GM12878 (cell line): ENCODE data around the gene FAM89B. TPM values are rescaled to one million over a fixed set of nuclear protein-coding genes. Genes with fewer than 3 reads are reported as not detected.

Source experiments
- ATAC-seq: fragments of 200-7000 bp; cut with Tn5 transposase; 3 replicates; pipeline ENCODE4 v1.9.1; 2020; ENCODE audit warnings: mild to moderate bottlenecking, moderate library complexity
- BruUV-seq: library from RNA; stranded (reverse); fragments of 400-500 nt; replicated peaks from 2 replicates; lab custom pipeline; 2021; lab: Mats Ljungman, UMichigan
- CTCF ChIA-PET: fragments of 300-600 bp; sonication (Branson Sonifier 250); formaldehyde crosslinking; extraction: SDS; loops from one replicate; lab custom pipeline; 2021; ENCODE audit warnings: inconsistent platforms; lab: Yijun Ruan, JAX
- POLR2A ChIA-PET: fragments of 350-600 bp; formaldehyde crosslinking; extraction: SDS; loops from one replicate; lab custom pipeline; 2021; ENCODE audit warnings: inconsistent platforms; lab: Charles Lee
- RAD21 ChIA-PET: fragments of 300-600 bp; sonication (Branson Sonifier 250); formaldehyde crosslinking; loops from one replicate; lab custom pipeline; 2023; ENCODE audit warnings: antibody characterized with exemption; ENCODE audit not compliant: unreplicated experiment; lab: Charles Lee
- SMC1A ChIA-PET: fragments of 300-600 bp; sonication (Branson Sonifier 250); formaldehyde crosslinking; loops from one replicate; lab custom pipeline; 2023; ENCODE audit not compliant: unreplicated experiment, uncharacterized antibody; lab: Charles Lee
- DNase-seq: peaks from one replicate; pipeline ENCODE4 v3.0.0-alpha.2; 2011; ENCODE audit warnings: low read depth, low spot score
- FAIRE-seq: peaks from 3 replicates; lab custom pipeline; 2011; peaks lifted over from hg19 to GRCh38; lab: Jason Lieb, UNC
- H2AFZ ChIP-seq: 2 replicates; pipeline ENCODE4 v1.6.0; 2011; ENCODE audit warnings: low read depth, low read length, control low read depth; ENCODE audit not compliant: control insufficient read depth
- H3K27ac ChIP-seq: 2 replicates; pipeline ENCODE4 v1.5.1; 2011; ENCODE audit warnings: control low read depth; ENCODE audit not compliant: control insufficient read depth, insufficient read depth
- H3K27me3 ChIP-seq, 2 experiments: replicated peaks in 1 of 2; 2 replicates each; pipeline versions ENCODE4 v1.6.0 to v1.6.1; 2011; ENCODE audit warnings: low read length in 1 of 2; ENCODE audit not compliant: control insufficient read depth in 2 of 2, insufficient read depth in 2 of 2
- H3K36me3 ChIP-seq, 2 experiments: 2 replicates each; pipeline ENCODE4 v1.5.1; 2011; ENCODE audit warnings: low read length in 1 of 2; ENCODE audit not compliant: control insufficient read depth in 2 of 2, insufficient read depth in 2 of 2
- H3K4me1 ChIP-seq: 2 replicates; pipeline ENCODE4 v1.6.1; 2011; ENCODE audit warnings: mild to moderate bottlenecking, low read length, moderate library complexity, mixed read lengths; ENCODE audit not compliant: control insufficient read depth, insufficient read depth
- H3K4me2 ChIP-seq: 2 replicates; pipeline ENCODE4 v1.6.0; 2011; ENCODE audit warnings: control low read depth; ENCODE audit not compliant: control insufficient read depth, insufficient read depth
- H3K4me3 ChIP-seq: fragments of 200-600 bp; sonication (generic); 2 replicates; pipeline ENCODE4 v1.5.1; 2016
- H3K79me2 ChIP-seq: 2 replicates; pipeline ENCODE4 v1.6.0; 2011; ENCODE audit warnings: low read length; ENCODE audit not compliant: control insufficient read depth, insufficient read depth
- H3K9ac ChIP-seq: 2 replicates; pipeline ENCODE4 v1.8.0; 2011; ENCODE audit warnings: low read length, control low read depth, mixed read lengths; ENCODE audit not compliant: control insufficient read depth, insufficient read depth
- H3K9me3 ChIP-seq: replicated peaks from 3 replicates; pipeline ENCODE4 v1.5.1; 2011; ENCODE audit warnings: mild to moderate bottlenecking, low read length; ENCODE audit not compliant: control insufficient read depth, insufficient read depth
- H4K20me1 ChIP-seq: 2 replicates; pipeline ENCODE4 v1.6.0; 2011; ENCODE audit not compliant: control insufficient read depth, insufficient read depth
- IKZF1 ChIP-seq: fragments of 450-650 bp; conservative IDR thresholded peaks from 2 replicates; pipeline ENCODE4 v1.6.1; 2017; ENCODE audit warnings: antibody characterized with exemption, mild to moderate bottlenecking
- PAX5 ChIP-seq: IDR thresholded peaks from 2 replicates; pipeline ENCODE4 v1.6.1; 2011; ENCODE audit warnings: low read depth, low read length, borderline replicate concordance
- WGBS: methylation state at CpG from one replicate; pipeline ENCODE4 v1.1.6; 2016; ENCODE audit warnings: low lambda C conversion rate; ENCODE audit not compliant: insufficient replicate concordance, insufficient coverage; ENCODE audit errors: missing lambda C conversion rate; 5-methylcytosine and 5-hydroxymethylcytosine counted together
- in situ Hi-C: fragments of 300-500 bp; cut with MboI; formaldehyde crosslinking; loops from 9 replicates; pipeline ENCODE4 v1.14.3; 2018; ENCODE audit warnings: mixed read lengths
- intact Hi-C: fragments of 100-400 bp; cut with micrococcal nuclease; formaldehyde crosslinking; loops from one replicate; pipeline ENCODE4 v1.14.2; 2022; ENCODE audit not compliant: unreplicated experiment
- polyA plus RNA-seq, 11 experiments: library from polyadenylated mRNA; depleted of rRNA in 4 of 11; unstranded in 6 of 11; stranded (reverse) in 5 of 11; fragments of >200 nt; fragmentation: Nextera tagmentation in 4 of 11; fragmentation: Illumina TruSeq in 1 of 11; extraction: Ambion mirVana in 4 of 11; extraction: Trizol in 1 of 11; gene quantifications; 1 replicate in 1 of 11; 2 replicates in 10 of 11; pipeline versions ENCODE4 v1.2.1 to v1.2.3, GENCODE V29; 2011 to 2016; ENCODE audit warnings: inconsistent platforms in 2 of 11, missing spikeins in 2 of 11, low read depth in 1 of 11
- total RNA-seq, 4 experiments: library from RNA; depleted of rRNA in 3 of 4; stranded (reverse); fragments of >200 nt in 3 of 4; fragmentation: Illumina TruSeq in 1 of 4; extraction: Trizol in 1 of 4; gene quantifications; 2 replicates each; pipeline versions ENCODE4 v1.2.1 to v1.2.3, GENCODE V29; 2013 to 2021
- TF ChIP-seq, protein P1 (sequence below): fragments of 450-650 bp; IDR thresholded peaks from 2 replicates; pipeline ENCODE4 v1.6.1; 2014; ENCODE audit warnings: mild to moderate bottlenecking

The FAM89B gene
- total and polyA plus RNA-seq, 10 of the 15 experiments (the other 5 are each of a cell fraction or from before 2014, with no cell fraction given), result 0.34 to 36.7 (median 9.8) TPM

GRCh38 chr11:65549096-65549495 is 23.2 kb upstream of the FAM89B start:
- no peaks in the 10 kb centered on the region for H4K20me1 ChIP-seq
- H3K27me3 ChIP-seq, result no peaks in the 10 kb centered on the region
- H3K79me2 ChIP-seq, result no peaks in the 10 kb centered on the region
- FAIRE-seq, result peak; percentile 27
- H2AFZ ChIP-seq, result no peak overlapping the region
- no peak for DNase-seq
- no peak overlapping the region for H3K4me2 ChIP-seq
- 62% methylated on average over 3 of the region's 3 CpGs for WGBS
- no peaks in the 10 kb centered on the region for H3K9me3 ChIP-seq
- SMC1A ChIA-PET, result no interaction called here
- no peak for ATAC-seq
- CTCF ChIA-PET, result interaction anchor here (0.9 to 4.7 kb wide), 3 partner anchors 8 to 231 kb away, joined by 3 to 29 read pairs (median 3); no protein-coding TSS in a partner anchor
- H3K36me3 ChIP-seq, result no peaks in the 10 kb centered on the region
- no peak overlapping the region for H3K27ac ChIP-seq
- no peak overlapping the region for H3K9ac ChIP-seq
- POLR2A ChIA-PET, result interaction anchor here (0.6 to 1.1 kb wide), 2 partner anchors 16 to 27 kb away, joined by 3 read pairs; partner anchors contain the start of gene EHBP1L1
- TF ChIP-seq IKZF1 (0 out of 2 replicates have a peak, but pooled peaks have one; percentile 23), PAX5 (0 out of 2 replicates have a peak, but pooled peaks have one; percentile 6)
- TF ChIP-seq, protein P1, sequence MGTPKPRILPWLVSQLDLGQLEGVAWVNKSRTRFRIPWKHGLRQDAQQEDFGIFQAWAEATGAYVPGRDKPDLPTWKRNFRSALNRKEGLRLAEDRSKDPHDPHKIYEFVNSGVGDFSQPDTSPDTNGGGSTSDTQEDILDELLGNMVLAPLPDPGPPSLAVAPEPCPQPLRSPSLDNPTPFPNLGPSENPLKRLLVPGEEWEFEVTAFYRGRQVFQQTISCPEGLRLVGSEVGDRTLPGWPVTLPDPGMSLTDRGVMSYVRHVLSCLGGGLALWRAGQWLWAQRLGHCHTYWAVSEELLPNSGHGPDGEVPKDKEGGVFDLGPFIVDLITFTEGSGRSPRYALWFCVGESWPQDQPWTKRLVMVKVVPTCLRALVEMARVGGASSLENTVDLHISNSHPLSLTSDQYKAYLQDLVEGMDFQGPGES, result no peak
- BruUV-seq, result no TSS peak
- RAD21 ChIA-PET, result interaction anchor here (1.6 kb wide), 1 partner anchor 8 kb away, joined by 5 read pairs; no protein-coding TSS in a partner anchor
- in situ Hi-C loops (no loop called here), intact Hi-C loops (no loop called here)
- peaks cover 24% of the 10 kb centered on the region for H3K4me1 ChIP-seq
- H3K4me3 ChIP-seq, result no peak overlapping the region
